Measurements from ENCODE around the gene ZNF649.
"Not testable (repeated sequence)": the region's sequence is repeated elsewhere in the genome, so short reads cannot be mapped to it uniquely, and the experiment has no call there.

ZNF649 gene

GRCh38 chr19:51904331-51905165 is at the start of gene ZNF649:
Gene ZNF649 (minus strand): TSS chr19:51905017. CDS start chr19:51900107, 4,910 bp downstream.
- DNase-seq (ENCODE audit: low spot score), result peak; percentile 76

DNA sequence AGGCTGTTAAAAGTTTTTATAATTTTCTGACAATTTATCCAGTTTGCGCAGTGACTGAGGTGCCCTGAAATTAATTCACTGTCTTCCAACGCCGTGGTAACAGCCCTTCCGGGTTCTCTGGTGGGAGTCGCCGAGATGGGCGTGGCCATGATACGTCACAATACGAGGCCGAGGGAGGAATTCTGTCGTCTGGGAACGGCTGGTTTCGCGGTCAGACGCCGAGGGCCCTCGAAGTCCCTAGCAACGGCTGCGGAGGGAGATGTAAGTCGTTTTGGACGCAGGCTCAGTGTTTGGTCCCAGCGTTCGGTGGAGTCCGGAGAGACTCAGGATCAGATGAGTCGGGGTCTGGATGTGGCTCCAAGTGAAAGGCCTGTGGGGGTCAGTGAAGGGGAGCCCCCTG is 44.2 kb upstream of the ZNF649 start:
- no peak for DNase-seq (ENCODE audit: low spot score)

DNA sequence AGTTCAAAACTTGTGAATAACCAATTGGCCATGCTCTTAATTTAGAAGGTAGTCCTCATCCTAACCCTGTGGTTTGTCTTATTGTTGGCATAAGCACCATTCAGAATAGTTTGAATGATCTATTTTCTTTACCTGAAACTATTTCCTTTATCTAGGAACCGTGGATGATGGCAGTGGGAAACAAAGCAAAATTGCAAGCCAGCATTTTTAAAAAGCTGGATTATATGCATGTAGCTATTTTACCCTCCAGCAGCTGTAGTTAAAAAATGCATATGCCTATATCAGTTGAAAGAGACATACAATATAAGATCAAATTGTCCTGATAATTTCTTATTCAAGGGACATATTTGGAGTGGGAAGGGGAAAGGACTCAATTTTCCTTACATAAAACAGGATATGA is 41.8 kb upstream of the ZNF649 start:
- DNase-seq (ENCODE audit: low spot score), result no peak

GRCh38 chr19:51944798-51945552 is 40.2 kb upstream of the ZNF649 start:
- no peak for DNase-seq (ENCODE audit: low spot score)

- no peak for DNase-seq (ENCODE audit: low spot score)
Measured at GRCh38 chr19:51938936-51939335, 34.1 kb upstream of the ZNF649 start.

- DNase-seq (ENCODE audit: low spot score), result no peak
Measured at GRCh38 chr19:51931921-51932320, 27.1 kb upstream of the ZNF649 start.

- DNase-seq (ENCODE audit: low spot score), result no peak
Measured at GRCh38 chr19:51927859-51928258, 23.0 kb upstream of the ZNF649 start.

GRCh38 chr19:51926784-51927741 is 22.2 kb upstream of the ZNF649 start, which contains the start of gene ZNF613:
Gene ZNF613 (plus strand): TSS chr19:51927472. CDS start chr19:51936221, 8,749 bp downstream.
- DNase-seq (ENCODE audit: low spot score), result peak; percentile 83

DNA sequence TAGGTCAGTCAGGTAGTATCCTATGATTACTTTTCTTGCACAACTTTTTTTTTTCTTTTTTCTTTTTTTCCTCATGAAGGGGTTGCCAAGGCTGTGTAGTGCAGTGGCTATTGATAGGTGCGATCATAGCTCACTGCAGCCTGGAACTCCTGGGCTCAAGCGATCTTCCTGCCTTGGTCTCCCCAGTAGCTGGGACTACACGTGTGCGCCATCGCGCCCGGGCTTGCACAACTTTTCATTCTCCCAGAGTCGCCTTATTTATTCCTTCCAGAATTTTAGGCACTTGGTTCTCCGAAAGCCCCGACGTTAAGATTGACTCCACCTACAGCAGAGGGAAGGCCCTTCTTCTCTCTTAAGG is 21.6 kb upstream of the ZNF649 start:
- DNase-seq (ENCODE audit: low spot score), result no peak

DNA sequence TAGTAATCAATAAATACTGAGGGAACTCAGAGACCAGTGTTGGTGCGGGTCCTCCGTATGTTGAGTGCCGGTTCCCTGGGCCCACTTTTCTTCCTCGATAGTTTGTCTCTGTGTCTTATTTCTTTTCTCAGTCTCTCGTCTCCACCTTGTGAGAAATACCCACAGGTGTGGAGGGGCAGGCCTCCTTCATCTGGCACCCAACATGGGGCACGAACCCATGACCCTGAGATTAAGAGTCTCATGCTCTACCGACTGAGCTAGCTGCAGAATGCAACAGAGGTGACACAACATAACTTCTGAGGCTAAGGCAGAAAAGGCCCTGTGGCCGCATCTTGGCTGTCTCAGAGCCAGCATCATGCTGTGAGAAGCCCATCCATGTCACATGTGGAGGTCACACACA is 17.1 kb upstream of the ZNF649 start:
- no peak for DNase-seq (ENCODE audit: low spot score)

DNA sequence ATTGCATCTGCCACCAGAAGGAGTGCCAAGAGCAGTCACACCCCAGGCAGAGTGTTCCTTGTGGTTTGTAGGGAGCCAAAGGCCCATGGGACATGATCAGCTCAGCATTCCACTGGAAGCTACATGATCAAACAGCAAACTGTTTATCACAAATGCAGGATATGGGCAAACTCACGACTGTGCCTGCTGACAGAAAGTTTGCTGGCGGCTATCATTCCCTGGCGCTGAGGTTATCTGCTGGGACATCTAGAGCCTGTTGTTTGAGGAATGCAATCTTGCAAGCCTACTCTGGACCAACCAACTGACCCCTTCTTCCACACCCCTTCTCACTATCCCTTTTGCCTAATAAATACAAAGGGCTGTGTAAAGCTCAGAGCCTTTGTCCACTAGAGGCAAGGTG is 14.8 kb upstream of the ZNF649 start:
- DNase-seq (ENCODE audit: low spot score), result no peak

DNA sequence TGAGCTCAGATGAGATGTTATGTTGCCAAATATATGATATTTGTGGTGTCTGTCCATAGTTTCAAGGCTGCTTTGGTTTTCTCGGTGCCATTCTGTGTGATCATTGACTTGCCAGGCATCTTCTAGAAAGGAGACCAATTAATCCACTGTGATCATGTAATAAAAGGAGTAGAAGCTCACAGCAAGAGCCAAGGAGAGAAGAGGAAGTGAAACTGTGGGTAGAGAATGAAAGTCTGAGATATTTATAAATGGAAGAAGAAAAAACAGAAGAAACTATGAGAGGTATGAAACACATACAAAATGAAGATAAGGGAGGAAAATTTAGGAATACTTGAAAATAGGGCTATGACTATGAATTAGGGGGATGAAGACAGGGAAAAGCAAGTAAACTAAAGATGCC is 11.3 kb upstream of the ZNF649 start:
- no peak for DNase-seq (ENCODE audit: low spot score)

DNA sequence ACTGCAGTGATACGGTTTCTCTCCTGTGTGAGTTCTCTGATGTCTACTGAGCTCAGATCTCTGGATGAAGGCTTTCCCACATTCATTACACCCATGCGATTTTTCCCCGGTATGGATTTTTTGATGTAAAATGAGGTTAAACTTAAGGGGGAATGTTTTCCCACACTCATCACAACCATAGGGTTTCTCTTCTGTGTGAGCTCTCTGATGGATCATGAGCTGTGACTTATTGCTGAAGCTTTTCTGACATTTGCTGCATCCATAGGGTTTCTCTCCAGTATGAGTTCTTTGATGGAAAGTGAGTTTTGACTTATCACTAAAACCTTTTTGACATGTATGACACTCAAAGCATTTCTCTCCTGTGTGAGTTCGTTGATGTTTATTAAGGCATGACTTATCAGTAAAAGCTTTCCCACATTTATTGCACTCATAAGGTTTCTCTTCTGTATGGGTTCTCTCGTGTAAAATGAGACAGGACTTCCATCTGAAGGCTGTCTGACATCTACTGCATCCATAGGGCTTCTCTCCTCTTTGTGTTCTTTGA is 10.6 kb upstream of the ZNF649 start:
- DNase-seq (ENCODE audit: low spot score), result no peak

DNA sequence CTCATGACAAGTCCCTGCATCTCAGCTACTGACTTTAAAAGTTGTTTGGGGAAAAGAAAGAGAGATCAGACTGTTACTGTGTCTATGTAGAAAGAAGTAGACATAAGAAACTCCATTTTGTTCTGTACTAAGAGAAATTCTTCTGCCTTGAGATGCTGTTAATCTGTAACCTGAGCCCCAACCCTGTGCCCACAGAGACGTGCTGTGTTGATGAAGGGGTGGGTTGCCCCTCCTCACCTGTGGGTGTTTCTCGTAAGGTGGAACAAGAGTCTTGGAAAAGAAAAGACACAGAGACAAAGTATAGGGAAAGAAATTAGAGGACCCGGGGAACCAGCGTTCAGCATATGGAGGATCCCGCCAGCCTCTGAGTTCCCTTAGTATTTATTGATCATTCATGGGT is 3.2 kb upstream of the ZNF649 start:
- not testable (repeated sequence) for DNase-seq (ENCODE audit: low spot score)

DNA sequence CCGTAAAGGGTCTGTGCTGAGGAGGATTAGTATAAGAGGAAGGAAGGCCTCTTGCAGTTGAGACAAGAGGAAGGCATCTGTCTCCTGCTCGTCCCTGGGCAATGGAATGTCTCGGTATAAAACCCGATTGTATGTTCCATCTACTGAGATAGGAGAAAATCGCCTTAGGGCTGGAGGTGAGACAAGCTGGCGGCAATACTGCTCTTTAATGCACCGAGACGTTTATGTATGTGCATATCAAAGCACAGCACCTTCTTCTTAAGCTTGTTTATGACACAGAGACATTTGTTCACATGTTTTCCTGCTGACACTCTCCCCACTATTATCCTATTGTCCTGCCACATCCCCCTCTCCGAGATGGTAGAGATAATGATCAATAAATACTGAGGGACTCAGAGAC is 1.3 kb upstream of the ZNF649 start:
- not testable (repeated sequence) for DNase-seq (ENCODE audit: low spot score)

- DNase-seq (ENCODE audit: low spot score), result not testable (repeated sequence)
Measured at GRCh38 chr19:51905639-51906038, 822 bp upstream of the ZNF649 start.

GRCh38 chr19:51905206-51905605 is 389 bp upstream of the ZNF649 start:
- DNase-seq (ENCODE audit: low spot score), result no peak

GRCh38 chr19:51903192-51903591 is 1.6 kb downstream of the ZNF649 start:
- DNase-seq (ENCODE audit: low spot score), result no peak

DNA sequence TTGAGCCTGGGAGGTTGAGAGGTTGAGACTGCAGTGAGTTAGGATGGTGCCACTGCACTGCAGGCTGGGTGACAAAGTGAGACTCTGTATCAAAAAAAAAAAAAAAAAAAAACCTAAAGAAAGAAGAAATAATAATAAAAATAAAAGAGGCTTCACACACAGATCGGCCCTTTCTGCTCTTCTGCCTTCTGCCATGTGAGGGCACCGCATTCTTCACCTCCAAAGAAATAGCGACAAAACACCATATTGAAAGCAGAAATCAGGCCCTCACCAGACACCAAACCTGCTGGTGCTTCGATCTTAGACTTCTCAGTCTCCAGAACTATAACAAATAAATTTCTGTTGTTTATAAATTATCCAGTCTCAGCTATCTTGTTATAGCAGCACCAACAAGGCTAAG is 3.0 kb downstream of the ZNF649 start:
- no peak for DNase-seq (ENCODE audit: low spot score)

DNA sequence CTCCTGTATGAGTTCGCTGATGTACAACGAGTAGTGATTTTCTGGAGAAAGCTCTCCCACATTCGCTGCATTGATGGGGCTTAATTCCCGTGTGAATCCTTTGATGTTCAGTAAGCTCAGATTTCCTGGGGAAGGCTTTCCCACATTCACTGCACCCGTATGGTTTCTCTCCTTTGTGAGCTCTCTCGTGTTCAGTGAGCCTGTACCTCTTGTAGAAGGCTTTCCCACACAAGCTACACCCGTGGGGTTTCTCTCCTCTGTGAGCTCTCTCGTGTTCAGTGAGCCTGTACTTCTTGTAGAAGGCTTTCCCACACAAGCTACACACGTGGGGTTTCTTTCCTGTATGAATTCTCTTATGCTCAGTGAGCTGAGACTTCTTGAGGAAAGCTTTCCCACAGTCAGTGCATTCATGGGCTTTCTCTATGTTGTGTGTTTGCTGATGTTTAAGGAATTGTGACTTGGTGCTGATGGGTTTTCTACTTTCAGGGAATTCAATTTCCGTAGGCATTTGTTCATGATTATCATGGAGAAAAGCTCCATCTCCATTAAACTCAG is 13.5 kb downstream of the ZNF649 start:
- no peak for DNase-seq (ENCODE audit: low spot score)

DNA sequence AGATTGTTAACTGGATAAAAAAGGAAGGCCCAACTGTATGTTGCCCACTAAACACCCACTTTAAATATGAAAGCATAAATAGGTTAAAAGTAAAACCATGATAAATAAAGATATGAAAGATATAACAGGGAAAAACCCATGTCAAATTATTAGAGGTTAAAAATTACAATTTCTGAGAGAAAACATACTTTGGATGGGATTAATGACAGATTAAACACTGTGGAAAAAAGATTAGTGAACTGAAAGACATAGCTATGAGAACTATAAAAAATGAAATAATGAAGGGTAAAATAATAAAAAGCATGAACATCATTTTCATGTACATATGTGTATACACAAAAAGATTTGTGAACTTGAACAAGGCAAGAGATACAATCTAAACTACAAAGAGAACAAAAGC is 14.9 kb downstream of the ZNF649 start:
- DNase-seq (ENCODE audit: low spot score), result no peak
